HepG2 (cell line): ENCODE results near the gene NAPSA. TPM values are rescaled to one million over a fixed set of nuclear protein-coding genes. Genes with fewer than 3 reads are reported as not detected.

ENCODE experiments used
- ETV5 ChIP-seq: IDR thresholded peaks from 2 replicates; pipeline ENCODE4 v1.6.1; 2018; ENCODE audit warnings: missing biosample characterization, missing genetic modification reagents, inconsistent platforms, borderline replicate concordance
- FOXC1 ChIP-seq: sonication (generic); formaldehyde crosslinking; IDR thresholded peaks from 2 replicates; pipeline ENCODE4 v1.8.0; 2022; ENCODE audit warnings: mild to moderate bottlenecking, missing genetic modification reagents, borderline replicate concordance
- MAZ ChIP-seq, 2 experiments: sonication (generic) in 1 of 2; formaldehyde crosslinking in 1 of 2; IDR thresholded peaks; 2 replicates each; pipeline versions ENCODE4 v1.5.0 to v1.6.1; 2012 to 2020; ENCODE audit warnings: low read depth in 2 of 2, mild to moderate bottlenecking in 2 of 2, borderline replicate concordance in 1 of 2, improper control_type of control experiment in 1 of 2, low read length in 1 of 2, missing genetic modification reagents in 1 of 2, moderate library complexity in 1 of 2
- NONO ChIP-seq, 2 experiments: fragments of 450-650 bp in 1 of 2; sonication (generic) in 1 of 2; formaldehyde crosslinking in 1 of 2; IDR thresholded peaks in 1 of 2; conservative IDR thresholded peaks in 1 of 2; 2 replicates each; pipeline versions ENCODE4 v1.6.1 to v1.8.0; 2017 to 2022; ENCODE audit warnings: mild to moderate bottlenecking in 1 of 2, missing genetic modification reagents in 1 of 2, moderate library complexity in 1 of 2
- SIN3A ChIP-seq: IDR thresholded peaks from 2 replicates; pipeline ENCODE4 v1.6.1; 2011; ENCODE audit warnings: low read depth, mild to moderate bottlenecking, control low read depth, low read length, borderline replicate concordance
- WIZ ChIP-seq: sonication (generic); formaldehyde crosslinking; IDR thresholded peaks from 2 replicates; pipeline ENCODE4 v1.5.1; 2020; ENCODE audit warnings: mild to moderate bottlenecking, missing genetic modification reagents
- ZNF44 ChIP-seq: sonication (generic); formaldehyde crosslinking; IDR thresholded peaks from 2 replicates; pipeline ENCODE4 v1.5.1; 2020; ENCODE audit warnings: mild to moderate bottlenecking, missing genetic modification reagents
- ZNF747 ChIP-seq: sonication (generic); formaldehyde crosslinking; IDR thresholded peaks from 2 replicates; pipeline ENCODE4 v1.8.1; 2023; ENCODE audit warnings: missing genetic modification reagents, mild to moderate bottlenecking, borderline replicate concordance
- polyA plus RNA-seq, 8 experiments: library from polyadenylated mRNA; depleted of rRNA in 3 of 8; stranded (reverse) in 7 of 8; unstranded in 1 of 8; fragments of >200 nt; fragmentation: Illumina TruSeq in 4 of 8; extraction: Trizol in 4 of 8; gene quantifications; 2 replicates each; pipeline versions ENCODE4 v1.2.1 to v1.2.3, GENCODE V29; 2011 to 2016; ENCODE audit warnings: low read depth in 4 of 8, missing spikeins in 1 of 8, mixed read lengths in 1 of 8; ENCODE audit not compliant: insufficient read depth in 1 of 8
- total RNA-seq, 5 experiments: library from RNA; depleted of rRNA; stranded (reverse); fragments of >200 nt; fragmentation: Illumina TruSeq; extraction: Trizol; gene quantifications; 2 replicates each; pipeline ENCODE4 v1.2.3, GENCODE V29; 2016; ENCODE audit warnings: low read depth in 1 of 5
- TF ChIP-seq, protein P1 (sequence below): sonication (generic); formaldehyde crosslinking; IDR thresholded peaks from 2 replicates; pipeline ENCODE4 v1.5.0; 2020; ENCODE audit warnings: missing genetic modification reagents
- TF ChIP-seq, protein P2 (sequence below): IDR thresholded peaks from 2 replicates; pipeline ENCODE4 v1.6.1; 2016
- TF ChIP-seq, protein P3 (sequence below): IDR thresholded peaks from 2 replicates; pipeline ENCODE4 v1.6.1; 2016; ENCODE audit warnings: missing compliant biosample characterization, missing genetic modification reagents, borderline replicate concordance
- TF ChIP-seq, protein P4 (sequence below): sonication (generic); formaldehyde crosslinking; IDR thresholded peaks from 2 replicates; pipeline ENCODE4 v1.9.0; 2021; ENCODE audit warnings: missing genetic modification reagents, mild to moderate bottlenecking, borderline replicate concordance
- TF ChIP-seq, protein P5 (sequence below): sonication (generic); formaldehyde crosslinking; IDR thresholded peaks from 2 replicates; pipeline ENCODE4 v1.4.0; 2020; ENCODE audit warnings: mild to moderate bottlenecking, missing genetic modification reagents
- TF ChIP-seq, protein P6 (sequence below): sonication (generic); formaldehyde crosslinking; IDR thresholded peaks from 2 replicates; pipeline ENCODE4 v1.4.0; 2020; ENCODE audit warnings: missing genetic modification reagents

NAPSA gene
- total and polyA plus RNA-seq, 2 of the 13 experiments (the other 11 are each of a cell fraction or from before 2014, with no cell fraction given): not detected

DNA sequence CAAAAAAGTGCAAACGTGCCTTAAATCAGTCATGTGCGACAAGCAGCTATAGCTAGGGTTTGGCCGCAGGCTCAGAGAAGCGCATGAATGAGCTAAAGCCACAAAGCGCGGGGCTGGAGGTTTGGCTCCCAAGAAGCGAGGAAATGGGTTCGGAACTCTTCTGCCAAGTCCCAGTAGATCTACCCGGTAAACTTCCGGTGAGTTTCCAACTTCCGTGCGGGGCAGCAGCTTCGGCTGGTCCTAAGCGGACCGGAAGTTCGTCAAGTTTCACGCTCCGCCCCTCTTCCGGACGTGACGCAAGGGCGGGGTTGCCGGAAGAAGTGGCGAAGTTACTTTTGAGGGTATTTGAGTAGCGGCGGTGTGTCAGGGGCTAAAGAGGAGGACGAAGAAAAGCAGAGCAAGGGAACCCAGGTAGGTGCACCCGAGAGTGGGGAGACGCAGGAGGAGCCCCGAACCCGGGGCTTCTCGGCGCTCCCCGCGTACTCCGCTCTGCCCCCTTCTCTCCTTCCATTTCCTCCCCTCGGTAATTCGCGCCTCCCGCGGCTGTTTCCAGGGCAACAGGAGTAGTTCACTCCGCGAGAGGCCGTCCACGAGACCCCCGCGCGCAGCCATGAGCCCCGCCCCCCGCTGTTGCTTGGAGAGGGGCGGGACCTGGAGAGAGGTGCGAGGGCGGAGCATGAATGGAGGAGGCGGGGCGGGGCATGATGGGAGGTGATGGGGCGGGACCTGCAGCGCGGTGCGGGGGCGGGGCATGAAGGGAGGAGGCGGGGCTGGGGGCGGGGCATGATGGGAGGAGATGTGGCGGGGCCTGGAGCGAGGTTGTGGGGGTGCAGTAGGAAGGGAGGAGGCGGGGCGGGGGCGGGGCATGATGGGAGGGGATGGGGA lies 11.0 kb upstream of the NAPSA start, which contains the start of gene NR1H2 (continued):
- TF ChIP-seq NONO (IDR thresholded peaks at IDR 0.05): no peak
- peak; percentile 80; the same call in 1 of the 2 replicates for TF ChIP-seq NONO (CRISPR knock-in tag; conservative IDR thresholded peaks at IDR 0.05)
- TF ChIP-seq, protein P1, sequence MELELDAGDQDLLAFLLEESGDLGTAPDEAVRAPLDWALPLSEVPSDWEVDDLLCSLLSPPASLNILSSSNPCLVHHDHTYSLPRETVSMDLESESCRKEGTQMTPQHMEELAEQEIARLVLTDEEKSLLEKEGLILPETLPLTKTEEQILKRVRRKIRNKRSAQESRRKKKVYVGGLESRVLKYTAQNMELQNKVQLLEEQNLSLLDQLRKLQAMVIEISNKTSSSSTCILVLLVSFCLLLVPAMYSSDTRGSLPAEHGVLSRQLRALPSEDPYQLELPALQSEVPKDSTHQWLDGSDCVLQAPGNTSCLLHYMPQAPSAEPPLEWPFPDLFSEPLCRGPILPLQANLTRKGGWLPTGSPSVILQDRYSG (CRISPR knock-in tag): no peak
- TF ChIP-seq ZNF747 (CRISPR knock-in tag): peak; percentile 20; the same call in 1 of the 2 replicates
- TF ChIP-seq, protein P2, sequence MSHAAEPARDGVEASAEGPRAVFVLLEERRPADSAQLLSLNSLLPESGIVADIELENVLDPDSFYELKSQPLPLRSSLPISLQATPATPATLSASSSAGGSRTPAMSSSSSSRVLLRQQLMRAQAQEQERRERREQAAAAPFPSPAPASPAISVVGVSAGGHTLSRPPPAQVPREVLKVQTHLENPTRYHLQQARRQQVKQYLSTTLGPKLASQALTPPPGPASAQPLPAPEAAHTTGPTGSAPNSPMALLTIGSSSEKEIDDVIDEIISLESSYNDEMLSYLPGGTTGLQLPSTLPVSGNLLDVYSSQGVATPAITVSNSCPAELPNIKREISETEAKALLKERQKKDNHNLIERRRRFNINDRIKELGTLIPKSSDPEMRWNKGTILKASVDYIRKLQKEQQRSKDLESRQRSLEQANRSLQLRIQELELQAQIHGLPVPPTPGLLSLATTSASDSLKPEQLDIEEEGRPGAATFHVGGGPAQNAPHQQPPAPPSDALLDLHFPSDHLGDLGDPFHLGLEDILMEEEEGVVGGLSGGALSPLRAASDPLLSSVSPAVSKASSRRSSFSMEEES: peak; percentile 49; the same call in 1 of the 2 replicates
- TF ChIP-seq ETV5: peak; percentile 97
- peak; percentile 88 for TF ChIP-seq FOXC1 (CRISPR knock-in tag)
- TF ChIP-seq ZNF44 (CRISPR knock-in tag): no peak
- TF ChIP-seq WIZ (CRISPR knock-in tag): 0 out of 2 replicates have a peak, but pooled peaks have one; percentile 75
- TF ChIP-seq, protein P3, sequence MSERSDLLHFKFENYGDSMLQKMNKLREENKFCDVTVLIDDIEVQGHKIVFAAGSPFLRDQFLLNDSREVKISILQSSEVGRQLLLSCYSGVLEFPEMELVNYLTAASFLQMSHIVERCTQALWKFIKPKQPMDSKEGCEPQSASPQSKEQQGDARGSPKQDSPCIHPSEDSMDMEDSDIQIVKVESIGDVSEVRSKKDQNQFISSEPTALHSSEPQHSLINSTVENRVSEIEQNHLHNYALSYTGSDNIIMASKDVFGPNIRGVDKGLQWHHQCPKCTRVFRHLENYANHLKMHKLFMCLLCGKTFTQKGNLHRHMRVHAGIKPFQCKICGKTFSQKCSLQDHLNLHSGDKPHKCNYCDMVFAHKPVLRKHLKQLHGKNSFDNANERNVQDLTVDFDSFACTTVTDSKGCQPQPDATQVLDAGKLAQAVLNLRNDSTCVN (CRISPR knock-in tag): 0 out of 2 replicates have a peak, but pooled peaks have one; percentile 34
- TF ChIP-seq, protein P4, sequence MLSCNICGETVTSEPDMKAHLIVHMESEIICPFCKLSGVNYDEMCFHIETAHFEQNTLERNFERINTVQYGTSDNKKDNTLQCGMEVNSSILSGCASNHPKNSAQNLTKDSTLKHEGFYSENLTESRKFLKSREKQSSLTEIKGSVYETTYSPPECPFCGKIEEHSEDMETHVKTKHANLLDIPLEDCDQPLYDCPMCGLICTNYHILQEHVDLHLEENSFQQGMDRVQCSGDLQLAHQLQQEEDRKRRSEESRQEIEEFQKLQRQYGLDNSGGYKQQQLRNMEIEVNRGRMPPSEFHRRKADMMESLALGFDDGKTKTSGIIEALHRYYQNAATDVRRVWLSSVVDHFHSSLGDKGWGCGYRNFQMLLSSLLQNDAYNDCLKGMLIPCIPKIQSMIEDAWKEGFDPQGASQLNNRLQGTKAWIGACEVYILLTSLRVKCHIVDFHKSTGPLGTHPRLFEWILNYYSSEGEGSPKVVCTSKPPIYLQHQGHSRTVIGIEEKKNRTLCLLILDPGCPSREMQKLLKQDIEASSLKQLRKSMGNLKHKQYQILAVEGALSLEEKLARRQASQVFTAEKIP (CRISPR knock-in tag): no peak
- TF ChIP-seq, protein P5, sequence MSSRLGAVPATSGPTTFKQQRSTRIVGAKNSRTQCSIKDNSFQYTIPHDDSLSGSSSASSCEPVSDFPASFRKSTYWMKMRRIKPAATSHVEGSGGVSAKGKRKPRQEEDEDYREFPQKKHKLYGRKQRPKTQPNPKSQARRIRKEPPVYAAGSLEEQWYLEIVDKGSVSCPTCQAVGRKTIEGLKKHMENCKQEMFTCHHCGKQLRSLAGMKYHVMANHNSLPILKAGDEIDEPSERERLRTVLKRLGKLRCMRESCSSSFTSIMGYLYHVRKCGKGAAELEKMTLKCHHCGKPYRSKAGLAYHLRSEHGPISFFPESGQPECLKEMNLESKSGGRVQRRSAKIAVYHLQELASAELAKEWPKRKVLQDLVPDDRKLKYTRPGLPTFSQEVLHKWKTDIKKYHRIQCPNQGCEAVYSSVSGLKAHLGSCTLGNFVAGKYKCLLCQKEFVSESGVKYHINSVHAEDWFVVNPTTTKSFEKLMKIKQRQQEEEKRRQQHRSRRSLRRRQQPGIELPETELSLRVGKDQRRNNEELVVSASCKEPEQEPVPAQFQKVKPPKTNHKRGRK: no peak
- TF ChIP-seq SIN3A: 0 out of 2 replicates have a peak, but pooled peaks have one; percentile 68
- TF ChIP-seq, protein P6, sequence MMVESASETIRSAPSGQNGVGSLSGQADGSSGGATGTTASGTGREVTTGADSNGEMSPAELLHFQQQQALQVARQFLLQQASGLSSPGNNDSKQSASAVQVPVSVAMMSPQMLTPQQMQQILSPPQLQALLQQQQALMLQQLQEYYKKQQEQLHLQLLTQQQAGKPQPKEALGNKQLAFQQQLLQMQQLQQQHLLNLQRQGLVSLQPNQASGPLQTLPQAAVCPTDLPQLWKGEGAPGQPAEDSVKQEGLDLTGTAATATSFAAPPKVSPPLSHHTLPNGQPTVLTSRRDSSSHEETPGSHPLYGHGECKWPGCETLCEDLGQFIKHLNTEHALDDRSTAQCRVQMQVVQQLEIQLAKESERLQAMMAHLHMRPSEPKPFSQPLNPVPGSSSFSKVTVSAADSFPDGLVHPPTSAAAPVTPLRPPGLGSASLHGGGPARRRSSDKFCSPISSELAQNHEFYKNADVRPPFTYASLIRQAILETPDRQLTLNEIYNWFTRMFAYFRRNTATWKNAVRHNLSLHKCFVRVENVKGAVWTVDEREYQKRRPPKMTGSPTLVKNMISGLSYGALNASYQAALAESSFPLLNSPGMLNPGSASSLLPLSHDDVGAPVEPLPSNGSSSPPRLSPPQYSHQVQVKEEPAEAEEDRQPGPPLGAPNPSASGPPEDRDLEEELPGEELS: peak; percentile 46; the same call in 1 of the 2 replicates
- peak; percentile 27; the same call in 1 of the 2 replicates for TF ChIP-seq MAZ (IDR thresholded peaks at IDR 0.05; ENCODE audit: borderline replicate concordance, low read depth, low read length)
- TF ChIP-seq MAZ (CRISPR knock-in tag; IDR thresholded peaks at IDR 0.05; ENCODE audit: low read depth): peak; percentile 40; the same call in 1 of the 2 replicates
